Fibroblast of the aortic adventitia (primary cell): ENCODE data around the gene CD19. TPM values are rescaled to one million over a fixed set of nuclear protein-coding genes. Genes with fewer than 3 reads are reported as not detected.
"Not testable (repeated sequence)": the region's sequence is repeated elsewhere in the genome, so short reads cannot be mapped to it uniquely, and the experiment has no call there.

Experiments used
- DNase-seq: peaks from one replicate; pipeline ENCODE4 v3.0.0-alpha.2; 2010; ENCODE audit warnings: low read depth
- H3K4me3 ChIP-seq: 2 replicates; pipeline ENCODE4 v1.5.1; 2011; ENCODE audit warnings: low read depth, mild to moderate bottlenecking, control low read depth, low read length, moderate library complexity
- CTCF ChIP-seq: IDR thresholded peaks from 2 replicates; pipeline ENCODE4 v1.5.1; 2011; ENCODE audit warnings: mild to moderate bottlenecking, low read length, control low read depth, inconsistent platforms; ENCODE audit not compliant: insufficient read depth
- total RNA-seq: library from RNA; depleted of rRNA; stranded (reverse); fragments of >200 nt; gene quantifications from 2 replicates; pipeline ENCODE4 v1.2.3, GENCODE V29; 2012; ENCODE audit warnings: low replicate concordance

The CD19 gene
- total RNA-seq, 1 donor = not detected

GRCh38 chr16:28935924-28936783 lies 4.4 kb downstream of the CD19 start:
- peak; percentile 53 for DNase-seq
- H3K4me3 ChIP-seq = peak overlapping the region; percentile 28
- no peak for TF ChIP-seq CTCF

- no peak for DNase-seq
- H3K4me3 ChIP-seq = no peak overlapping the region
- no peak for TF ChIP-seq CTCF
These were observed 5.0 kb downstream of the CD19 start for GRCh38 chr16:28936784-28937155.

GRCh38 chr16:28937222-28937876 lies 5.6 kb downstream of the CD19 start:
- no peak for TF ChIP-seq CTCF
- no peak for DNase-seq
- H3K4me3 ChIP-seq = no peak overlapping the region

- TF ChIP-seq CTCF = no peak
- no peak overlapping the region for H3K4me3 ChIP-seq
- no peak for DNase-seq
These were observed 7.0 kb downstream of the CD19 start for GRCh38 chr16:28938721-28939120.

- DNase-seq, H3K4me3 ChIP-seq: not testable (repeated sequence)
These were observed 8.1 kb downstream of the CD19 start for GRCh38 chr16:28939825-28940224.

- no peak for DNase-seq
- no peak for TF ChIP-seq CTCF
- no peak overlapping the region for H3K4me3 ChIP-seq
These were observed 11.5 kb downstream of the CD19 start for GRCh38 chr16:28943281-28943680.

GRCh38 chr16:28946681-28947080 lies 14.9 kb downstream of the CD19 start:
- TF ChIP-seq CTCF = no peak
- H3K4me3 ChIP-seq = no peak overlapping the region
- no peak for DNase-seq
